ENCODE data around the gene ADAMTSL2.

Gene ADAMTSL2

GRCh38 chr9:133614056-133614455 lies 79.6 kb downstream of the ADAMTSL2 start:
- Histone ChIP-seq H3K27me3 (ENCODE audit: control insufficient read depth, insufficient read depth, low read length) (peaks cover 5% of the 10 kb centered on the region), H3K9me3 (ENCODE audit: control insufficient read depth, insufficient read depth, low read length) (no peaks in the 10 kb centered on the region), H3K36me3 (ENCODE audit: control insufficient read depth, insufficient read depth, low read length) (no peaks in the 10 kb centered on the region), H3K4me1 (ENCODE audit: control insufficient read depth, insufficient read depth, low read length) (no peaks in the 10 kb centered on the region), H3K4me3 (ENCODE audit: low read depth, low read length) (no peak overlapping the region), H3K9ac (ENCODE audit: low read depth, low read length) (no peak overlapping the region)

- Histone ChIP-seq H3K9ac (ENCODE audit: low read depth, low read length) (no peak overlapping the region), H3K4me1 (ENCODE audit: control insufficient read depth, insufficient read depth, low read length) (no peaks in the 10 kb centered on the region), H3K36me3 (ENCODE audit: control insufficient read depth, insufficient read depth, low read length) (no peaks in the 10 kb centered on the region), H3K27me3 (ENCODE audit: control insufficient read depth, insufficient read depth, low read length) (peaks cover 4% of the 10 kb centered on the region), H3K9me3 (ENCODE audit: control insufficient read depth, insufficient read depth, low read length) (no peaks in the 10 kb centered on the region), H3K4me3 (ENCODE audit: low read depth, low read length) (no peak overlapping the region)
These were observed 80.2 kb downstream of the ADAMTSL2 start for GRCh38 chr9:133614678-133615077.

- Histone ChIP-seq H3K9ac (ENCODE audit: low read depth, low read length) (no peak overlapping the region), H3K27me3 (ENCODE audit: control insufficient read depth, insufficient read depth, low read length) (no peaks in the 10 kb centered on the region), H3K4me3 (ENCODE audit: low read depth, low read length) (no peak overlapping the region), H3K4me1 (ENCODE audit: control insufficient read depth, insufficient read depth, low read length) (no peaks in the 10 kb centered on the region), H3K9me3 (ENCODE audit: control insufficient read depth, insufficient read depth, low read length) (no peaks in the 10 kb centered on the region), H3K36me3 (ENCODE audit: control insufficient read depth, insufficient read depth, low read length) (no peaks in the 10 kb centered on the region)
These were observed 80.7 kb downstream of the ADAMTSL2 start for GRCh38 chr9:133615186-133615585.

- no peaks in the 10 kb centered on the region for H3K27me3 ChIP-seq (ENCODE audit: control insufficient read depth, insufficient read depth, low read length)
- H3K4me3 ChIP-seq (ENCODE audit: low read depth, low read length) = no peak overlapping the region
- H3K36me3 ChIP-seq (ENCODE audit: control insufficient read depth, insufficient read depth, low read length) = no peaks in the 10 kb centered on the region
- H3K9ac ChIP-seq (ENCODE audit: low read depth, low read length) = no peak overlapping the region
- no peaks in the 10 kb centered on the region for H3K9me3 ChIP-seq (ENCODE audit: control insufficient read depth, insufficient read depth, low read length)
- H3K4me1 ChIP-seq (ENCODE audit: control insufficient read depth, insufficient read depth, low read length) = no peaks in the 10 kb centered on the region
These were observed 81.2 kb downstream of the ADAMTSL2 start for GRCh38 chr9:133615606-133616188.

GRCh38 chr9:133616643-133617405 lies 82.3 kb downstream of the ADAMTSL2 start:
- Histone ChIP-seq H3K4me3 (ENCODE audit: low read depth, low read length) (no peak overlapping the region), H3K4me1 (ENCODE audit: control insufficient read depth, insufficient read depth, low read length) (no peaks in the 10 kb centered on the region), H3K36me3 (ENCODE audit: control insufficient read depth, insufficient read depth, low read length) (no peaks in the 10 kb centered on the region), H3K9me3 (ENCODE audit: control insufficient read depth, insufficient read depth, low read length) (no peaks in the 10 kb centered on the region), H3K9ac (ENCODE audit: low read depth, low read length) (no peak overlapping the region), H3K27me3 (ENCODE audit: control insufficient read depth, insufficient read depth, low read length) (no peaks in the 10 kb centered on the region)

- H3K36me3 ChIP-seq (ENCODE audit: control insufficient read depth, insufficient read depth, low read length) = no peaks in the 10 kb centered on the region
- H3K9ac ChIP-seq (ENCODE audit: low read depth, low read length) = no peak overlapping the region
- H3K4me1 ChIP-seq (ENCODE audit: control insufficient read depth, insufficient read depth, low read length) = no peaks in the 10 kb centered on the region
- H3K27me3 ChIP-seq (ENCODE audit: control insufficient read depth, insufficient read depth, low read length) = no peaks in the 10 kb centered on the region
- H3K4me3 ChIP-seq (ENCODE audit: low read depth, low read length) = no peak overlapping the region
- no peaks in the 10 kb centered on the region for H3K9me3 ChIP-seq (ENCODE audit: control insufficient read depth, insufficient read depth, low read length)
These were observed 84.2 kb downstream of the ADAMTSL2 start for GRCh38 chr9:133618726-133619125.

GRCh38 chr9:133619791-133620190 lies 85.3 kb downstream of the ADAMTSL2 start:
- H3K27me3 ChIP-seq (ENCODE audit: control insufficient read depth, insufficient read depth, low read length) = no peaks in the 10 kb centered on the region
- no peak overlapping the region for H3K4me3 ChIP-seq (ENCODE audit: low read depth, low read length)

GRCh38 chr9:133621725-133622267 lies 87.3 kb downstream of the ADAMTSL2 start:
- no peaks in the 10 kb centered on the region for H3K36me3 ChIP-seq (ENCODE audit: control insufficient read depth, insufficient read depth, low read length)
- no peaks in the 10 kb centered on the region for H3K4me1 ChIP-seq (ENCODE audit: control insufficient read depth, insufficient read depth, low read length)
- H3K9me3 ChIP-seq (ENCODE audit: control insufficient read depth, insufficient read depth, low read length) = no peaks in the 10 kb centered on the region
- no peak overlapping the region for H3K4me3 ChIP-seq (ENCODE audit: low read depth, low read length)
- no peaks in the 10 kb centered on the region for H3K27me3 ChIP-seq (ENCODE audit: control insufficient read depth, insufficient read depth, low read length)
- H3K9ac ChIP-seq (ENCODE audit: low read depth, low read length) = no peak overlapping the region

More at GRCh38 chr9:133619791-133620190, 85.3 kb downstream of the ADAMTSL2 start:
- H3K36me3 ChIP-seq (ENCODE audit: control insufficient read depth, insufficient read depth, low read length) = no peaks in the 10 kb centered on the region
- H3K9me3 ChIP-seq (ENCODE audit: control insufficient read depth, insufficient read depth, low read length) = no peaks in the 10 kb centered on the region
- H3K9ac ChIP-seq (ENCODE audit: low read depth, low read length) = no peak overlapping the region
- no peaks in the 10 kb centered on the region for H3K4me1 ChIP-seq (ENCODE audit: control insufficient read depth, insufficient read depth, low read length)

GRCh38 chr9:133622555-133622954 lies 88.1 kb downstream of the ADAMTSL2 start:
- H3K9me3 ChIP-seq (ENCODE audit: control insufficient read depth, insufficient read depth, low read length) = no peaks in the 10 kb centered on the region
- no peaks in the 10 kb centered on the region for H3K36me3 ChIP-seq (ENCODE audit: control insufficient read depth, insufficient read depth, low read length)
- no peaks in the 10 kb centered on the region for H3K27me3 ChIP-seq (ENCODE audit: control insufficient read depth, insufficient read depth, low read length)
- no peaks in the 10 kb centered on the region for H3K4me1 ChIP-seq (ENCODE audit: control insufficient read depth, insufficient read depth, low read length)
- H3K4me3 ChIP-seq (ENCODE audit: low read depth, low read length) = no peak overlapping the region
- H3K9ac ChIP-seq (ENCODE audit: low read depth, low read length) = no peak overlapping the region
